Peyer's patch (tissue), 4 donors: ENCODE data around the gene DCAF12L2. TPM values are rescaled to one million over a fixed set of nuclear protein-coding genes. Genes with fewer than 3 reads are reported as not detected.
"Not testable (repeated sequence)": the region's sequence is repeated elsewhere in the genome, so short reads cannot be mapped to it uniquely, and the experiment has no call there.

ENCODE experiments used
- DNase-seq, 3 donors: peaks; one replicate each; pipeline ENCODE4 v3.0.0-alpha.2; 2017 to 2019
- H3K27ac ChIP-seq, 4 donors: fragments of 200-600 bp; sonication (generic); one replicate each; pipeline ENCODE4 v1.5.1; 2016 to 2019
- H3K27me3 ChIP-seq, 2 donors: fragments of 200-600 bp; sonication (generic); one replicate each; pipeline ENCODE4 v1.5.1; 2019
- H3K36me3 ChIP-seq, 3 donors: fragments of 200-600 bp; sonication (generic); one replicate each; pipeline ENCODE4 v1.5.1; 2016 to 2019
- H3K4me1 ChIP-seq, 4 donors: fragments of 200-600 bp; sonication (generic); one replicate each; pipeline ENCODE4 v1.5.1; 2016 to 2019
- H3K4me3 ChIP-seq, 4 donors: fragments of 200-600 bp; sonication (generic); 1 replicate in 3 of 4; 2 replicates in 1 of 4; pipeline ENCODE4 v1.5.1; 2016 to 2019; ENCODE audit warnings: mild to moderate bottlenecking in 1 of 4
- H3K9me3 ChIP-seq, 4 donors: fragments of 200-600 bp; sonication (generic); one replicate each; pipeline ENCODE4 v1.5.1; 2016 to 2019; ENCODE audit warnings: mild to moderate bottlenecking in 1 of 4
- CTCF ChIP-seq, 6 experiments: fragments of 450-650 bp in 4 of 6; fragments of 200-600 bp in 2 of 6; sonication (generic) in 1 of 6; IDR thresholded peaks; one replicate each; pipeline ENCODE4 v1.5.1; 2017 to 2019; ENCODE audit warnings: antibody characterized with exemption in 6 of 6, mild to moderate bottlenecking in 3 of 6, moderate library complexity in 1 of 6
- POLR2A ChIP-seq, 2 donors: fragments of 450-650 bp; IDR thresholded peaks; one replicate each; pipeline ENCODE4 v1.5.1; 2017; ENCODE audit warnings: antibody characterized with exemption in 2 of 2, mild to moderate bottlenecking in 2 of 2, moderate library complexity in 2 of 2
- total RNA-seq, 4 donors: library from RNA; depleted of rRNA; stranded (reverse); fragments of >200 nt; gene quantifications; one replicate each; pipeline ENCODE4 v1.1.0, GENCODE V29; 2016

The DCAF12L2 gene
- total RNA-seq, result not detected

- Histone ChIP-seq H3K9me3 (no peaks in the 10 kb centered on the region), H3K36me3 (no peaks in the 10 kb centered on the region), H3K4me3 (peak within 1 kb of the TSS in 1 of 4 donors; percentile 33), H3K27me3 (no peaks in the 10 kb centered on the region), H3K27ac (no peak within 1 kb of the TSS), H3K4me1 (no peaks in the 10 kb centered on the region)
- no peak for DNase-seq
- TF ChIP-seq CTCF (IDR thresholded peaks at IDR 0.05) (no peak), POLR2A (IDR thresholded peaks at IDR 0.05) (no peak)
These were observed at the start of gene DCAF12L2 for GRCh38 chrX:126165721-126166461. Gene DCAF12L2 (minus strand): TSS chrX:126166289. CDS start chrX:126165924, 365 bp downstream.

- H3K9me3 ChIP-seq, H3K4me3 ChIP-seq, H3K27ac ChIP-seq, H3K27me3 ChIP-seq, H3K4me1 ChIP-seq, DNase-seq, H3K36me3 ChIP-seq: not testable (repeated sequence)
These were observed 24.8 kb upstream of the DCAF12L2 start for GRCh38 chrX:126190888-126191287.

GRCh38 chrX:126177133-126177840 is 11.2 kb upstream of the DCAF12L2 start:
- TF ChIP-seq CTCF (IDR thresholded peaks at IDR 0.05), result no peak
- no peak for TF ChIP-seq POLR2A (IDR thresholded peaks at IDR 0.05)

GRCh38 chrX:126170720-126171119 is 4.6 kb upstream of the DCAF12L2 start:
- Histone ChIP-seq H3K27ac (no peak overlapping the region), H3K36me3 (no peaks in the 10 kb centered on the region), H3K9me3 (no peaks in the 10 kb centered on the region), H3K4me3 (no peak overlapping the region), H3K27me3 (no peaks in the 10 kb centered on the region), H3K4me1 (no peaks in the 10 kb centered on the region)
- TF ChIP-seq POLR2A (IDR thresholded peaks at IDR 0.05) (no peak), CTCF (IDR thresholded peaks at IDR 0.05) (no peak)
- DNase-seq, result no peak

More at GRCh38 chrX:126177133-126177840, 11.2 kb upstream of the DCAF12L2 start:
- H3K4me3 ChIP-seq, result no peak overlapping the region
- no peak overlapping the region for H3K27ac ChIP-seq
- no peaks in the 10 kb centered on the region for H3K36me3 ChIP-seq
- no peaks in the 10 kb centered on the region for H3K4me1 ChIP-seq
- no peaks in the 10 kb centered on the region for H3K27me3 ChIP-seq
- no peak for DNase-seq
- H3K9me3 ChIP-seq, result no peaks in the 10 kb centered on the region

GRCh38 chrX:126167560-126167959 is 1.5 kb upstream of the DCAF12L2 start:
- Histone ChIP-seq H3K27ac (no peak overlapping the region), H3K4me1 (no peaks in the 10 kb centered on the region), H3K27me3 (no peaks in the 10 kb centered on the region), H3K9me3 (no peaks in the 10 kb centered on the region), H3K4me3 (no peak overlapping the region), H3K36me3 (no peaks in the 10 kb centered on the region)
- DNase-seq, result no peak
- no peak for TF ChIP-seq CTCF (IDR thresholded peaks at IDR 0.05)
- TF ChIP-seq POLR2A (IDR thresholded peaks at IDR 0.05), result no peak

- H3K27me3 ChIP-seq, result no peaks in the 10 kb centered on the region
- TF ChIP-seq CTCF (IDR thresholded peaks at IDR 0.05), result no peak
- no peak for TF ChIP-seq POLR2A (IDR thresholded peaks at IDR 0.05)
- no peaks in the 10 kb centered on the region for H3K36me3 ChIP-seq
- H3K9me3 ChIP-seq, result no peaks in the 10 kb centered on the region
- no peaks in the 10 kb centered on the region for H3K4me1 ChIP-seq
- no peak for DNase-seq
- H3K27ac ChIP-seq, result no peak overlapping the region
- H3K4me3 ChIP-seq, result no peak overlapping the region
These were observed 728 bp downstream of the DCAF12L2 start for GRCh38 chrX:126165401-126165720.
